NT2/D1 (cell line): Measurements from ENCODE around the gene TMCC1.

ENCODE experiments used
- YY1 ChIP-seq: IDR thresholded peaks from 2 replicates; pipeline ENCODE4 v1.6.1; 2011; ENCODE audit not compliant: insufficient read length, insufficient read depth
- ZNF274 ChIP-seq: IDR thresholded peaks from 2 replicates; pipeline ENCODE4 v1.6.1; 2011; ENCODE audit warnings: mild to moderate bottlenecking, low read depth, low read length

DNA sequence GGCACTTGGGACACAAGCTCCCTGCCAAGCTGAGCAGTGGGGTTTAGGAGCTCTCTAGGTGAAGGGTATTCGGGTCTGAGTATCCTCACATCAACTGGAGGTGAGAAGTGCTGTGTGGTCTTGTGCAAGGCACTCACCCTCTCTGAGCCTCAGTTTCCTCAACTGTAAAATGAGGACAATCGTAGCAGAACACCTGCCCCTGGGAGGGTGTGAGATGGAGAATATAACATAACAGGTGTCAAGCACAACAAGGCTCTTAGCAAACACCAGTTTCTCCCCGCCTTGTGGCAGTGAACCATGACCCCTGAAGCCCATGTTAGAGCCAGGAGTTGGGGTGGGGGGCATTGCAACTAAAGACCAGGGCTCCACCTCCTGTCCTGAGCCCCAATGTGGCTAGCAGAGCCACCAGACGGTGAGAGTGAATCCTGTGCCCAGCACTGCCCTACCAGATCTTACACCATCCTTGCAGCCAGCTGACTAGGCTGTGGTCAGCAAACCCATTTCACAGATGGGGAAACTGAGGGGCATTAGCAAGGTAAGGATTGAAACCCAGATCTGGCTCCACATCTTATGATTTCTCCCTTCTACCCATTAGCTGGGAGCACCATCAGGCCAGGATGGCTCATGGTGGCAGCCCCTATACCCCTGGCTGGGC, 284.4 kb downstream of the TMCC1 start:
- TF ChIP-seq ZNF274 (no peak), YY1 (no peak)
